ENCODE measurements around the gene TACC2.

DNA sequence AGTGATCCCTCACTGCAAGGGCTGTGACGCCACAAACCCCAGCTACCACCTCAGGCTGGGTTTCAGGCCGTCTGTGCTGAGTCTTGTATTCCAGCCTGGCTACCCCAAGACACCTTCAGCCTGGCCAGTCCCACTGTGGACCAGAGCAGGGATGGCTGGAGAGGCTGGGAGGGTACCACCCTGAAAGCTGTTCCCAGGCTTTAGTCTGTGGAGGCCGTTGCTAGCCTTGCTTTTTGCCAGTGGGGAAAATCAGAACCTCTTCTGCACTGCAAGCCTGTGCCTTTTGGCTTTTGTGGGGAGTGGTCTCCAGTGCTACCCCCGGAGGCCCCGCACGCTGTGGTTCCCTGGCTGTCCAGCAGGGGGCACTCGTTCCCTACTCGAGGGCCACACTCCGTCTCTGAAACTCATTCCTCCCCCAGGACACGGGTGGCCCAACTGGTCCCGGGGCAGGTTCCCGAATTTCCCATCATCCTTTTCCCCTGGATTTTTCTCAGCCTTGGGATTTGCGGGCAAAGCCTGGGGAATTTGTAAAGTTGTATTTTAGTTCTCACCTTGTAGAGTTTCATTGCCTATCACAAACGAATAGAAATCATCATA is 153.8 kb downstream of the TACC2 start:
- TF ChIP-seq, protein P1, sequence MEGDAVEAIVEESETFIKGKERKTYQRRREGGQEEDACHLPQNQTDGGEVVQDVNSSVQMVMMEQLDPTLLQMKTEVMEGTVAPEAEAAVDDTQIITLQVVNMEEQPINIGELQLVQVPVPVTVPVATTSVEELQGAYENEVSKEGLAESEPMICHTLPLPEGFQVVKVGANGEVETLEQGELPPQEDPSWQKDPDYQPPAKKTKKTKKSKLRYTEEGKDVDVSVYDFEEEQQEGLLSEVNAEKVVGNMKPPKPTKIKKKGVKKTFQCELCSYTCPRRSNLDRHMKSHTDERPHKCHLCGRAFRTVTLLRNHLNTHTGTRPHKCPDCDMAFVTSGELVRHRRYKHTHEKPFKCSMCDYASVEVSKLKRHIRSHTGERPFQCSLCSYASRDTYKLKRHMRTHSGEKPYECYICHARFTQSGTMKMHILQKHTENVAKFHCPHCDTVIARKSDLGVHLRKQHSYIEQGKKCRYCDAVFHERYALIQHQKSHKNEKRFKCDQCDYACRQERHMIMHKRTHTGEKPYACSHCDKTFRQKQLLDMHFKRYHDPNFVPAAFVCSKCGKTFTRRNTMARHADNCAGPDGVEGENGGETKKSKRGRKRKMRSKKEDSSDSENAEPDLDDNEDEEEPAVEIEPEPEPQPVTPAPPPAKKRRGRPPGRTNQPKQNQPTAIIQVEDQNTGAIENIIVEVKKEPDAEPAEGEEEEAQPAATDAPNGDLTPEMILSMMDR (IDR thresholded peaks at IDR 0.05; ENCODE audit: low read length), result peak; percentile 82
- TF ChIP-seq EZH2 (IDR thresholded peaks at IDR 0.05; ENCODE audit: borderline replicate concordance, low read length), result no peak
